K562 (cell line): ENCODE data around the gene TBXAS1.

Source experiments
- POLR2AphosphoS5 ChIP-seq: IDR thresholded peaks from 2 replicates; pipeline ENCODE4 v1.6.1; 2011; ENCODE audit warnings: mild to moderate bottlenecking, low read depth, low read length, moderate library complexity; ENCODE audit not compliant: control insufficient read depth, insufficient read depth
- SMC3 ChIP-seq: conservative IDR thresholded peaks from 2 replicates; pipeline ENCODE4 v1.6.1; 2011; ENCODE audit warnings: low read depth, low read length, improper control_type of control experiment; ENCODE audit not compliant: insufficient read depth
- TF ChIP-seq, protein P1 (sequence below): fragments of 150-350 bp; IDR thresholded peaks from 2 replicates; pipeline ENCODE4 v1.6.1; 2014; ENCODE audit warnings: low read depth, mild to moderate bottlenecking, low read length, borderline replicate concordance

DNA sequence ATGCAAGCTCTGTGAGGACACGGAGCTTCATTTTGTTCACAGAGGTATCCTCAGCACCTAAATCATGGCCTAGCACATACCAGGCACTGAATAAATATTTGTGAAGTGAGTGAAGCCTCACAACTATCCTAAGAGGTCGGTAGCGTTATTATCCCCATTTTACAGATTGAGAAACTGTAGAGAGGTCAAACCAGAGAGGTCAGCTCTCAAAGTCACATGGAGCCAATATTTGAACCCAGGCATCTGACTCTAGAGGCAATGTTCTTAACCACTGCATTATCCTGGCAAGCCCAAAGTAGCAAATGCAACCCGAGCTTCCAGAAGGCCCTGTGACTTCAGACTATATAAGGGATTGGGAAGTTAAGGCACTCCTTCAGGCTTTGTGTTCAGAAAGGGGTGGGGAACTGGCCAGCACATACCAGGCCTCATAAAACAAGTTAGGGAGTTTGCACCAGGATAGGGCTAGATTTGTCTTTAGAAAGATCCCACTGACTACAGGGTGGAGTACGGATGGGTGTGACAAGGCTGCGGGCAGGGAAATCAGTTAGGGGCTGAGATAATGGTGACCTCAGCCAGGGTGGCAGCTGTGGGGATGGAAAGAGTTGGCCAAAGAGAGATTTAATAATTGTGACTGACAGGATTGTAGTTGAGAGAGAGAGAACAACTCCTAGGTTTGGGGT is 101.4 kb downstream of the TBXAS1 start:
- no peak for TF ChIP-seq SMC3
- TF ChIP-seq, protein P1, sequence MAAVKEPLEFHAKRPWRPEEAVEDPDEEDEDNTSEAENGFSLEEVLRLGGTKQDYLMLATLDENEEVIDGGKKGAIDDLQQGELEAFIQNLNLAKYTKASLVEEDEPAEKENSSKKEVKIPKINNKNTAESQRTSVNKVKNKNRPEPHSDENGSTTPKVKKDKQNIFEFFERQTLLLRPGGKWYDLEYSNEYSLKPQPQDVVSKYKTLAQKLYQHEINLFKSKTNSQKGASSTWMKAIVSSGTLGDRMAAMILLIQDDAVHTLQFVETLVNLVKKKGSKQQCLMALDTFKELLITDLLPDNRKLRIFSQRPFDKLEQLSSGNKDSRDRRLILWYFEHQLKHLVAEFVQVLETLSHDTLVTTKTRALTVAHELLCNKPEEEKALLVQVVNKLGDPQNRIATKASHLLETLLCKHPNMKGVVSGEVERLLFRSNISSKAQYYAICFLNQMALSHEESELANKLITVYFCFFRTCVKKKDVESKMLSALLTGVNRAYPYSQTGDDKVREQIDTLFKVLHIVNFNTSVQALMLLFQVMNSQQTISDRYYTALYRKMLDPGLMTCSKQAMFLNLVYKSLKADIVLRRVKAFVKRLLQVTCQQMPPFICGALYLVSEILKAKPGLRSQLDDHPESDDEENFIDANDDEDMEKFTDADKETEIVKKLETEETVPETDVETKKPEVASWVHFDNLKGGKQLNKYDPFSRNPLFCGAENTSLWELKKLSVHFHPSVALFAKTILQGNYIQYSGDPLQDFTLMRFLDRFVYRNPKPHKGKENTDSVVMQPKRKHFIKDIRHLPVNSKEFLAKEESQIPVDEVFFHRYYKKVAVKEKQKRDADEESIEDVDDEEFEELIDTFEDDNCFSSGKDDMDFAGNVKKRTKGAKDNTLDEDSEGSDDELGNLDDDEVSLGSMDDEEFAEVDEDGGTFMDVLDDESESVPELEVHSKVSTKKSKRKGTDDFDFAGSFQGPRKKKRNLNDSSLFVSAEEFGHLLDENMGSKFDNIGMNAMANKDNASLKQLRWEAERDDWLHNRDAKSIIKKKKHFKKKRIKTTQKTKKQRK, result no peak
- TF ChIP-seq POLR2AphosphoS5, result peak; percentile 12; the same call in 1 of the 2 replicates
